Mesothelial cell of epicardium (in vitro differentiated cells): Measurements from ENCODE around the gene RASD2. TPM values are rescaled to one million over a fixed set of nuclear protein-coding genes. Genes with fewer than 3 reads are reported as not detected.

Source experiments
- DNase-seq, 2 experiments: peaks; one replicate each; pipeline ENCODE4 v3.0.0; 2021; ENCODE audit warnings: low spot score in 2 of 2; ENCODE audit not compliant: unreplicated experiment in 2 of 2
- H3K27ac Mint-ChIP-seq: 2 replicates; pipeline ENCODE4 v1.8.0; 2021; ENCODE audit warnings: mixed read lengths
- H3K27me3 Mint-ChIP-seq: 2 replicates; pipeline ENCODE4 v1.8.0; 2021; ENCODE audit warnings: low read depth, mixed read lengths
- H3K36me3 Mint-ChIP-seq: 2 replicates; pipeline ENCODE4 v1.8.0; 2021; ENCODE audit warnings: mixed read lengths
- H3K4me1 Mint-ChIP-seq: 2 replicates; pipeline ENCODE4 v1.8.0; 2021; ENCODE audit warnings: mixed read lengths
- H3K4me3 Mint-ChIP-seq: 2 replicates; pipeline ENCODE4 v1.8.0; 2021; ENCODE audit warnings: mild to moderate bottlenecking, moderate library complexity, mixed read lengths
- H3K9me3 Mint-ChIP-seq: 2 replicates; pipeline ENCODE4 v1.8.0; 2021; ENCODE audit warnings: mixed read lengths
- CTCF ChIP-seq: fragments of 200-600 bp; sonication (generic); IDR thresholded peaks from one replicate; pipeline ENCODE4 v1.5.0; 2021; ENCODE audit warnings: antibody characterized with exemption; ENCODE audit not compliant: unreplicated experiment
- total RNA-seq: library from RNA; stranded (reverse); gene quantifications from 3 replicates; pipeline ENCODE4 v1.2.1, GENCODE V29; 2021

Gene RASD2
- total RNA-seq, 1 donor from 2014 or later = not detected

- Mint-ChIP-seq H3K4me3 (no peak overlapping the region), H3K27ac (no peak overlapping the region), H3K27me3 (no peaks in the 10 kb centered on the region), H3K9me3 (no peaks in the 10 kb centered on the region), H3K36me3 (no peaks in the 10 kb centered on the region), H3K4me1 (no peaks in the 10 kb centered on the region)
- TF ChIP-seq CTCF = no peak
- DNase-seq = no peak
These were observed 39.9 kb downstream of the RASD2 start for GRCh38 chr22:35580351-35581022.

GRCh38 chr22:35581023-35581413, 40.4 kb downstream of the RASD2 start:
- H3K9me3 Mint-ChIP-seq = no peaks in the 10 kb centered on the region
- TF ChIP-seq CTCF = no peak
- no peak for DNase-seq
- H3K27me3 Mint-ChIP-seq = no peaks in the 10 kb centered on the region
- no peaks in the 10 kb centered on the region for H3K36me3 Mint-ChIP-seq
- no peak overlapping the region for H3K4me3 Mint-ChIP-seq
- no peak overlapping the region for H3K27ac Mint-ChIP-seq
- H3K4me1 Mint-ChIP-seq = no peaks in the 10 kb centered on the region

- Mint-ChIP-seq H3K4me1 (no peaks in the 10 kb centered on the region), H3K36me3 (no peaks in the 10 kb centered on the region), H3K4me3 (no peak overlapping the region), H3K27ac (no peak overlapping the region), H3K9me3 (no peaks in the 10 kb centered on the region), H3K27me3 (no peaks in the 10 kb centered on the region)
- no peak for TF ChIP-seq CTCF
- DNase-seq = no peak
These were observed 41.7 kb downstream of the RASD2 start for GRCh38 chr22:35582218-35582860.

- peak; percentile 74 for TF ChIP-seq CTCF
- no peaks in the 10 kb centered on the region for H3K36me3 Mint-ChIP-seq
- H3K4me3 Mint-ChIP-seq = no peak overlapping the region
- peak in 1 of 2 experiments; percentile 76 for DNase-seq
- no peaks in the 10 kb centered on the region for H3K9me3 Mint-ChIP-seq
- no peaks in the 10 kb centered on the region for H3K4me1 Mint-ChIP-seq
- no peak overlapping the region for H3K27ac Mint-ChIP-seq
- H3K27me3 Mint-ChIP-seq = no peaks in the 10 kb centered on the region
These were observed 42.4 kb downstream of the RASD2 start for GRCh38 chr22:35582861-35583670.

GRCh38 chr22:35586771-35587170, 46.1 kb downstream of the RASD2 start:
- Mint-ChIP-seq H3K4me1 (peaks cover 2% of the 10 kb centered on the region), H3K9me3 (no peaks in the 10 kb centered on the region), H3K4me3 (no peak overlapping the region), H3K36me3 (no peaks in the 10 kb centered on the region), H3K27ac (no peak overlapping the region), H3K27me3 (no peaks in the 10 kb centered on the region)
- no peak for DNase-seq
- no peak for TF ChIP-seq CTCF
